ENCODE data around the gene NAV2. TPM values are rescaled to one million over a fixed set of nuclear protein-coding genes. Genes with fewer than 3 reads are reported as not detected.

Gene NAV2
- total RNA-seq, 1 donor from 2014 or later, result 10.5 TPM

DNA sequence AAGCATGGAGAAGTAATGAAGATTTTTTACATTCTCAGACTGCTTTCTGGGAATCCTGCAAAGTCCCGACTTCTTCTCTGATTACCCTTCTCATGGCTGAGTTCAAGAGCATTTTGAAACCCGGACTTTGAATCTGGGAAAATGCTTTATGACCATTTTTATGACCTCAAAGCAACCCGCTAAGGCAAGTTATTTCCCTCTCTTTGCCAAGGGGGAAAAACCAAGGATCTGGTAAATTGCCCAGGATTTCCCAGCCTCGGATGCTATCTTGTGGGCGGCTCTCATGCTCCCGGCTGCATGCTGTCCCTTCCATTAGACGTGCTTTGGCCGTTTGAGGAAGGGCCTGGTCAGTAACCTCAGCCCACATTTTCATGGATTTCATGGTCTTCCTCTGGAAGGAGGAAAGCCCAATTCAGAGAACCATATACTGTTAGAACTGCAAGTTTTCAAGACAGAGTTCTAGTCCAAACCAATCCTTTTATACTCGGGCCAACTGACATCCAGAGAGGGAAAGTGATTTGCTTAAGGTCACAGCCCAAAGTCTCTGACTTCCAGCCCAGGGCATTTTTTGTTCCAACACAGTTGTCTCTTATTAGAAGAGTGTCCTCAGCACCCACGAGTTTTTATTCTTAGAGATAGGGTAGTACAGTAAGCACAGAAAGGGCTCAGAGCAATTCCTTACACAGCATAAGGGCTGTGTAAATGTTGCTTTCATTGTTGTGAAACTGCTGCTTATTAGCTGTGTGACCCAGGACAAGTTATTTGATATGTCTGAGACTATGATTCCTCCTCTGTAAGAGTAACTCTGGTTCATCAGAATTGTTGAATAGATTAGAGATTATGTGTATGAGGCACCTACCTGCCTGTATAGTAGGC lies 77.4 kb downstream of the NAV2 start:
- DNase-seq, result no peak
- intact Hi-C loops (cut with DNase I), result loop anchor here (10.0 kb wide), 1 partner anchor 115 kb away; no protein-coding TSS in a partner anchor
- ATAC-seq (ENCODE audit: poor library complexity), result no peak

GRCh38 chr11:19790831-19791552 lies 78.4 kb downstream of the NAV2 start:
- no peak for DNase-seq
- intact Hi-C loops (cut with DNase I), result loop anchor here (10.0 kb wide), 1 partner anchor 114 kb away; no protein-coding TSS in a partner anchor
- ATAC-seq (ENCODE audit: poor library complexity), result no peak

GRCh38 chr11:19792510-19792909 lies 79.9 kb downstream of the NAV2 start:
- DNase-seq, result no peak
- intact Hi-C loops (cut with DNase I), result loop anchor here (10.0 kb wide), 1 partner anchor 112 kb away; no protein-coding TSS in a partner anchor
- ATAC-seq (ENCODE audit: poor library complexity), result peak; percentile 90

DNA sequence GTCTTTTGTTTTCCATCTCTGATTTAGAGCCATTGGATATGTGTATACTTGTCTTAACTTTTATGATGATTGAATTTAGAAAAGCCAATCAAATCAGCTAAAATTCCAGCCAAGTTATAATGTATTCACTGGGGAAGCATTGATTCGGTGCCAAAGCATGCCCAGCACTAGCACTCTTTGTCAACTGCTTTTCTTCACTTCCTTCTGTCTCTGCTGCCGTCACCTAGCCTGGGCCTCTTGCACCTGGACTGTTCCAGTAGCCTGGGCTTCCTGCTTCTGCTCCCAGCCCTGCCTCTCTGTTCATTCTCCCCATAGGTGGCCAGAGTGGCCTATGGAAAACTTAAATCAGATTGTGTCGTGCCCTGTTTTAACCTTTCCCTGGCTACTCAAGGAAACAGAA lies 80.7 kb downstream of the NAV2 start:
- ATAC-seq (ENCODE audit: poor library complexity) (peak; percentile 44), DNase-seq (no peak)
- intact Hi-C loops (cut with DNase I), result loop anchor here (10.0 kb wide), 1 partner anchor 111 kb away; no protein-coding TSS in a partner anchor

- intact Hi-C loops (cut with DNase I), result loop anchor here (10.0 kb wide), 1 partner anchor 111 kb away; no protein-coding TSS in a partner anchor
- ATAC-seq (ENCODE audit: poor library complexity), result no peak
These were observed 81.5 kb downstream of the NAV2 start for GRCh38 chr11:19794161-19794560.

DNA sequence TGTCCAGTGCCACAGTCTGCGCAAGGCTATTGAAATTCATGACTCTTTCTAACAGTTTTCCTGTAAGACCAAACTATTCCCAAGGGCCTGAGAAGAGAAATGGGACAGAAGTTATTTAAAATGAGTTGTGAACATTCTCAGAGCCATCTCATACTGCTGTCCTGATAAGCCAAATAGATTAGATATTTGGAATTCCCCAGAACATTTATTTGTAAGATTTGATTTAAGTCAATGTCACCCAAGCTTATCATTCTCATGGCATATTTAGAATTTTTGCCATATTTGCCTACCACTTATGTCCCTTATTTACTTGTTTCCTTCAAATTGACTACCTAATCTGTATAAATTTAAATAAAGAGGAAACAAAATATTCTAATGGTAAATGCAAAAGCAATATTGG lies 82.4 kb downstream of the NAV2 start:
- ATAC-seq (ENCODE audit: poor library complexity) (no peak), DNase-seq (no peak)
- intact Hi-C loops (cut with DNase I), result loop anchor here (10.0 kb wide), 1 partner anchor 110 kb away; no protein-coding TSS in a partner anchor

More at GRCh38 chr11:19794161-19794560, 81.5 kb downstream of the NAV2 start:
- DNase-seq, result no peak

GRCh38 chr11:19800162-19800561 lies 87.5 kb downstream of the NAV2 start:
- intact Hi-C loops (cut with DNase I), result loop anchor here (5.0 kb wide), 1 partner anchor 238 kb away; no protein-coding TSS in a partner anchor
- DNase-seq, result no peak
- peak; percentile 34 for ATAC-seq (ENCODE audit: poor library complexity)

GRCh38 chr11:19800714-19801519 lies 88.3 kb downstream of the NAV2 start:
- DNase-seq, result no peak
- no peak for ATAC-seq (ENCODE audit: poor library complexity)
- intact Hi-C loops (cut with DNase I), result loop anchor here (5.0 kb wide), 1 partner anchor 239 kb away; no protein-coding TSS in a partner anchor

- DNase-seq (no peak), ATAC-seq (ENCODE audit: poor library complexity) (no peak)
- intact Hi-C loops (cut with DNase I), result loop anchor here (5.0 kb wide), 1 partner anchor 241 kb away; no protein-coding TSS in a partner anchor
These were observed 90.2 kb downstream of the NAV2 start for GRCh38 chr11:19802773-19803293.

DNA sequence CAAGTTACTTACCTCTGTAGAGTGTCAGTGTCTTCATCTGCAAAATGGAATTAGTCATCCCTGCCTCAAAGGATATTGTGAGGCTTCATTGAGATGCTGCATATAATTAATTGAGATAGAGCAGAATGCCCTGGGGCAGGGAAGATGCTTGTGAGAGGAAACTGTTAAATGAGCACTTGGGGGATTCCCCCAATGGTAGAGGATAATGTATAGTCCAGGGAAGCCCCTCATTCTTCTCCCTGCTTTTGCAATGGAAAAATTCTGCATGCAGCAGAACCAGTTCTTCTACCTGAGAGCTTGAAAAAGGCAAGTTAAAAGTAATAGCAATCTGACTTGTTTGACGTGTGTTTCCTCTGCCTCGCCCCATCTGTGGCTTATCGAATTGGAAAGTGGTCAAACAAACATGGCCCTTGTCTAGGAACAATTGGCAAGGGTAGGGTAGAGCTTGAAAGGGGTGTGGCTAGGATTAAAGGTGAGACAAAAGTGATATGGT lies 90.9 kb downstream of the NAV2 start:
- ATAC-seq (ENCODE audit: poor library complexity) (no peak), DNase-seq (no peak)
- intact Hi-C loops (cut with DNase I), result loop anchor here (5.0 kb wide), 1 partner anchor 241 kb away; no protein-coding TSS in a partner anchor

DNA sequence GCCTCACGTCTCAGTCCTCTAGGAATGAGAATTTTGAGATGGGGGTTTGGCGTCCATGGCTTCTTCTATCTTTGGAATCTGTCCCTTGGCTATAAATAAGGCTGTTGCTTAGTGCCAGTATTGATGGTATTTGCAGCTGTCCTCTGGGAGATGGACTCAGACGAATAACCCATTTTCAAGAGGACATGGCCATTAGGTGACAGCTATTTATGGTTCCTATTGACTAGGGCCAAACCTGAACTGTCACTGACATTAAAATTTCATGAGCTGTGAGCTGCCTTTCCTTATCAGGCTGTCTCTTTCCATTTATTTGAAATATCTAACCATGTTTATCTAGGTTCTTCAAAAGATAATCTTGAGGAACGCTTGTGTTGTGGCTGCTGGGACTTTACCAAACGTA lies 92.7 kb downstream of the NAV2 start:
- peak; percentile 32 for ATAC-seq (ENCODE audit: poor library complexity)
- no peak for DNase-seq
- intact Hi-C loops (cut with DNase I), result no loop called here

DNA sequence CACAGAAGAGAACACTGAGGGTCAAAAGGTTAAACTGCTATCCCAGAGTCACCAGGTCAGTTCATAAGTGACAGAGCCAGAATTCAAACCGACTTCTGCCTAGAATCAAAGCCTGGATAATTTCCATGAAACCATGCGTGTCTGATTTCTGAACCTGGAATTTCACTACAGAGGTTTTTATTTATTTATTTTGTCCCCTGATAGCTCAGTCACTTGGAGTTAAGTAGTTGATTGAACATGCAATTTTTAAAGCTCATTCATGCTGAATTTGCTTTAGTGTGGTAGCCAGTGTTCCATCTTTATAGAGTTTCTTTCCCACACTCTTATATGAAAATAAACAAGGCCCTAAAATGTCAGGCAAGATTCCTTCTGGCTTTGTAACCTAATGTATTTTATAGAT lies 93.2 kb downstream of the NAV2 start:
- intact Hi-C loops (cut with DNase I), result no loop called here
- DNase-seq, result no peak
- ATAC-seq (ENCODE audit: poor library complexity), result no peak

DNA sequence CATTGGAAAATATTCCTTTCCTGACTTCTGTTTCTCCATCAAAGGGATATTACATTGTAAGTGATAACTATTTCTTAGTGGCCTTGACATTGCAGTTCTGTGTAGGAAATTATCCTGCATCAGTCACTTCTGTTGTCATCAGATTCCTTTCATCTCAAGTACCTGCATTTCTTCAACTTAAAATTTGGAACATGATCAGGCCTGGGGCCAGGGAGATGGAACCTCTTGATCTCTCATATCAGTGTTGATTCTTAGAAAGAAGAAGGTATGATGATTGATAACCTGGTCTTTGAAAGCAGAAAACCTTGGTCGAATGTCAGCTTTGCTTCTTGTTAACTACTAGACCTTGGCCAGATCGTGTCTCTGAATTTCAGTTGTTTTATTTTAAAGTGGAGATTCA lies 93.6 kb downstream of the NAV2 start:
- intact Hi-C loops (cut with DNase I), result no loop called here
- ATAC-seq (ENCODE audit: poor library complexity), result no peak
- no peak for DNase-seq

DNA sequence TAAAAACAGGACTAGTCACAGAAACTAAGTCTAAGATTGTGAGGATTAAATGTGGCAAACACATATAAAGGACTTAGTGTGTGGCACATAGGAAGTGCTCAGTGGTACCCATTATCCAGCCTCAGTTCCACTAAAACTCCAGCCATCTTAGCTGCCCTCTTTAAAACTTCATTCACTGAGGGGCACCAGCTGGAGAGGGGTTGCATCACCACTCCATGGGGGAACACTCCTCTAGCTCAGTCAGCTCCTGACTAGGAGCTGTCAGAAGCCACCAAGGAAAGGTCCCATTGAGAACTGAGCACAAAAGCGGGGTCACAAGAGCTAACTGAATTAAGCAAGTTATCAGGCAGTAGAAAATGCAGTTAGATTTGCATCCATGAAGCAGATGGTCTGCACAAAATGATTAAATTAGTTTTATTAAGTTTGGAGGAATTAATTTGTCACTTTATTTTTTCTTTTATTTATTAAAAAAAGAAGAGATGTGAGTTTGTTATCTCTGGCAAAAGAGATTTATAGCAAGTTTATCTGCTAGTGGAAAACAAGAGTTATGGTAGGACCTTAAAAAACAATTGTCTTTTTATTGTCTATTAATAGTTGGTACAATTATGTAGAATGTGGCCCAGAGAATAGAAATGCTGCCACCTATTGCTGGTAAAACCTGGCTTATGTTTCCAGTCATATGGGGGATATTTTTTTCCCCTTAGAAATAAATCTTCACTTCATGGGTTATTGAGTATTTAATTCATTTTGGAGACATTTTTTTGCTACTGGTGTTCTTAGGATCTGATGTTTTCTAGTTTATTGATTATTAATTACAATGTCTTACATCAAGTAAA lies 95.7 kb downstream of the NAV2 start:
- DNase-seq, result no peak
- intact Hi-C loops (cut with DNase I), result no loop called here
- no peak for ATAC-seq (ENCODE audit: poor library complexity)

DNA sequence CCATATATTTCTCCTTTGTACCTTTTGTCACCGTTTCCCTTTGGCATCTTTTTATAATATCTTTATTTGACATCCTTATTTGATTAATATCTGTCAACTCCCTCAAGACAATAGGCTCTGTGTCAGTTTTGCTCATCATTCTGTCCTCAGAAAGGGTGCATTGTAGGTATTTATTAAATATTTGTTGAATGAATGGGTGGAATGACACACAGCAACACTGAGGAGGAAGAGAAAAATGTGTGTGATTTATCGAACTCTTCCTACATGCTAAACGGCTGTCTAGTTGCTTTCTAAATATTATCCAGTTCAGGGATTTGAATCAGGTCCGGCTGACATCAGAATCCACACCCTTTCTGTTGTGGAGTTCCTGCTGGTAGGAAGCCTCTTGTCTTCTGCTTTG lies 98.2 kb downstream of the NAV2 start:
- DNase-seq (no peak), ATAC-seq (ENCODE audit: poor library complexity) (no peak)
- intact Hi-C loops (cut with DNase I), result no loop called here

GRCh38 chr11:19811380-19811779 lies 98.7 kb downstream of the NAV2 start:
- intact Hi-C loops (cut with DNase I), result no loop called here
- ATAC-seq (ENCODE audit: poor library complexity), result no peak
- DNase-seq, result no peak

GRCh38 chr11:19812096-19812495 lies 99.5 kb downstream of the NAV2 start:
- intact Hi-C loops (cut with DNase I), result no loop called here
- ATAC-seq (ENCODE audit: poor library complexity) (no peak), DNase-seq (no peak)

Data from Right ventricle myocardium superior (tissue), 1 donor.